AG09319 (cell line): Measurements from ENCODE around the gene MEGF11.

Source experiments
- DNase-seq: peaks from one replicate; pipeline ENCODE4 v3.0.0-alpha.2; 2010; ENCODE audit warnings: low read depth; ENCODE audit errors: extremely low read depth
- CTCF ChIP-seq: IDR thresholded peaks from 2 replicates; pipeline ENCODE4 v1.5.1; 2011; ENCODE audit warnings: low read depth, mild to moderate bottlenecking, inconsistent platforms, low read length, moderate library complexity

MEGF11 gene

GRCh38 chr15:66231394-66232266, 21.9 kb downstream of the MEGF11 start:
- DNase-seq = no peak
- TF ChIP-seq CTCF = no peak

- DNase-seq = no peak
Measured at GRCh38 chr15:66229790-66230465, 23.6 kb downstream of the MEGF11 start.

GRCh38 chr15:66228807-66229735, 24.5 kb downstream of the MEGF11 start:
- TF ChIP-seq CTCF = no peak

More at GRCh38 chr15:66229790-66230465, 23.6 kb downstream of the MEGF11 start:
- TF ChIP-seq CTCF = no peak

GRCh38 chr15:66226736-66227135, 26.8 kb downstream of the MEGF11 start:
- no peak for DNase-seq
- TF ChIP-seq CTCF = no peak

More at GRCh38 chr15:66228807-66229735, 24.5 kb downstream of the MEGF11 start:
- no peak for DNase-seq

GRCh38 chr15:66225656-66226274, 27.8 kb downstream of the MEGF11 start:
- TF ChIP-seq CTCF = no peak
- no peak for DNase-seq

- DNase-seq = no peak
Measured at GRCh38 chr15:66224946-66225345, 28.6 kb downstream of the MEGF11 start.

More at GRCh38 chr15:66224946-66225345, 28.6 kb downstream of the MEGF11 start:
- TF ChIP-seq CTCF = no peak
